GM06990 (cell line): ENCODE results near the gene OR1D5.

ENCODE experiments used
- DNase-seq: peaks from one replicate; pipeline ENCODE4 v3.0.0-alpha.2; 2011; ENCODE audit not compliant: insufficient read length; ENCODE audit errors: extremely low read depth
- H3K27me3 ChIP-seq: replicated peaks from 2 replicates; pipeline ENCODE4 v1.6.0; 2011; ENCODE audit warnings: low read length; ENCODE audit not compliant: control insufficient read depth, insufficient read depth
- H3K36me3 ChIP-seq: 2 replicates; pipeline ENCODE4 v1.5.1; 2011; ENCODE audit warnings: low read length; ENCODE audit not compliant: control insufficient read depth, insufficient read depth
- H3K4me3 ChIP-seq: replicated peaks from 2 replicates; pipeline ENCODE4 v1.5.1; 2011; ENCODE audit warnings: low read depth, mild to moderate bottlenecking, control low read depth, low read length
- TF ChIP-seq, protein P1 (sequence below): IDR thresholded peaks from 2 replicates; pipeline ENCODE4 v1.5.1; 2011; ENCODE audit warnings: low read length, control low read depth, mild to moderate bottlenecking, inconsistent platforms; ENCODE audit not compliant: insufficient read depth, poor library complexity, severe bottlenecking

The OR1D5 gene

DNA sequence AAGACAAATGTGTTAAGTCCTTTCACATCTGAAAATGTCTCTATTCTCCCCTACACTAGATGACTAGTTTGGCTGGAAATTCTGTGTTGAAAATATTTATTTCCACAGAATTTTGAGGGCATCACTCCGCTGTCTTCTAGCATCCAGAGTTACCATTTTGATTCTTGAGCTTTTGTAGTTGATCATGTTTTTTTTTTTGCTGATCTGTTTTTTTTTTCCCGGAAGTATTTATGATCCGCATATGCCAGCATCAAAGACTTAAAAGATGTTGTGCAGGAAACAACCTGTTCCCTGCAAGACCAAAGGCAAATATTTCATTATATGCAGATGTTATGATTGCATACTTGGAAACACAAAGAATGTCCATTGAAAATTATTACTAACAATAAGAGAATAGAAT, 16.7 kb downstream of the OR1D5 start:
- Histone ChIP-seq H3K27me3 (no peaks in the 10 kb centered on the region), H3K4me3 (no peak overlapping the region), H3K36me3 (no peaks in the 10 kb centered on the region)
- TF ChIP-seq, protein P1, sequence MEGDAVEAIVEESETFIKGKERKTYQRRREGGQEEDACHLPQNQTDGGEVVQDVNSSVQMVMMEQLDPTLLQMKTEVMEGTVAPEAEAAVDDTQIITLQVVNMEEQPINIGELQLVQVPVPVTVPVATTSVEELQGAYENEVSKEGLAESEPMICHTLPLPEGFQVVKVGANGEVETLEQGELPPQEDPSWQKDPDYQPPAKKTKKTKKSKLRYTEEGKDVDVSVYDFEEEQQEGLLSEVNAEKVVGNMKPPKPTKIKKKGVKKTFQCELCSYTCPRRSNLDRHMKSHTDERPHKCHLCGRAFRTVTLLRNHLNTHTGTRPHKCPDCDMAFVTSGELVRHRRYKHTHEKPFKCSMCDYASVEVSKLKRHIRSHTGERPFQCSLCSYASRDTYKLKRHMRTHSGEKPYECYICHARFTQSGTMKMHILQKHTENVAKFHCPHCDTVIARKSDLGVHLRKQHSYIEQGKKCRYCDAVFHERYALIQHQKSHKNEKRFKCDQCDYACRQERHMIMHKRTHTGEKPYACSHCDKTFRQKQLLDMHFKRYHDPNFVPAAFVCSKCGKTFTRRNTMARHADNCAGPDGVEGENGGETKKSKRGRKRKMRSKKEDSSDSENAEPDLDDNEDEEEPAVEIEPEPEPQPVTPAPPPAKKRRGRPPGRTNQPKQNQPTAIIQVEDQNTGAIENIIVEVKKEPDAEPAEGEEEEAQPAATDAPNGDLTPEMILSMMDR, result no peak
- no peak for DNase-seq

DNA sequence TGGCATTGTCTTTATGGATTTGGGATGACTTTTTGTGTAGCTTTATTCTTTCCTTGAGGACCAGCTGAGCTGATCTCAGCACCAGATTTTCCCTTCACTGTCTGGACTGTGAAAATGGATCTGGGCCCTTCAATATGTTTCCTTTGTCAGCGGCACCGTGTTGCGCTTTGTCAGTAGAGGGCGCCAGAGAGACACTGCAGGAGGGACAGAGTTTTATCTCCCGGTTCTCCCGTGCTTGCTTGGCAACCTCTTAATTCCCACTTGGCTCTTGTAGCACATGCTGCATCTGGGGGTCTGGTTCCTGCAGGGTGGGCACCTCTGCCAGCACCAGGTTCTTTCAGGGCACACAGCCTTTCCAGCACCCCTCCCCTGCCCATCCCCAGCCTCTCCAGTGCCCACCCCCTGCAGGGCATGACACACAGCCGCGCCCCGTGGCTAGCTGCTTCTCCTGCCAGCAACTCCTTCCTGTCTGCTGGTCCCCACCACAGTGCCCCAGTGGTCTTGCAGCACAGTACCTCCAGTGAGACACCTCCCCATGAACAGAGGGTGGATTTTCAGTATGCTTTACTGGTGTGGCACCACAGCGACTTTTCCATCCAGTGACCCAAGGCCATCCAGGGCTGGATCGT, 19.6 kb downstream of the OR1D5 start:
- Histone ChIP-seq H3K36me3 (no peaks in the 10 kb centered on the region), H3K27me3 (no peaks in the 10 kb centered on the region), H3K4me3 (no peak overlapping the region)
- DNase-seq, result no peak
- TF ChIP-seq, protein P1, result peak; percentile 47

DNA sequence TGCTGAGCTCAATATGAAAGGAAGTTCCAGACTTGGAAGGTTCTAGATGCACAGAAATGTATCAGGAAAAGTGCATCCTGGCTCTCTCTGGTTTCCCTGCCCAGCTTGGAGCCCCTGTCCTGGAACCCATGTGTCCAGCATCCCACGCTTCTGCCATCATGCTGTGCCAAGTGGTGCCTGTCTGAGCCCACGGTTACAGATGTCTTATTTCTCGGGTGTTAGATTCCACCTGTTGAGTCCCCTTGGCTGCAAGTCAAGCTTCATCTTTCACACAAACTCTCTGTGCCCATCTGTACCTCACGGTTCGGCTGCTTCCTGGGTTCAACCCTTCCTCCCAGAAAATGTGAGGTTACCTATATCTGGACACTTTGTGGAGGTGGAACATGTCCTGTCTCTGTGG, 22.5 kb downstream of the OR1D5 start:
- Histone ChIP-seq H3K4me3 (no peak overlapping the region), H3K27me3 (no peaks in the 10 kb centered on the region), H3K36me3 (no peaks in the 10 kb centered on the region)
- no peak for DNase-seq
- TF ChIP-seq, protein P1, result no peak

DNA sequence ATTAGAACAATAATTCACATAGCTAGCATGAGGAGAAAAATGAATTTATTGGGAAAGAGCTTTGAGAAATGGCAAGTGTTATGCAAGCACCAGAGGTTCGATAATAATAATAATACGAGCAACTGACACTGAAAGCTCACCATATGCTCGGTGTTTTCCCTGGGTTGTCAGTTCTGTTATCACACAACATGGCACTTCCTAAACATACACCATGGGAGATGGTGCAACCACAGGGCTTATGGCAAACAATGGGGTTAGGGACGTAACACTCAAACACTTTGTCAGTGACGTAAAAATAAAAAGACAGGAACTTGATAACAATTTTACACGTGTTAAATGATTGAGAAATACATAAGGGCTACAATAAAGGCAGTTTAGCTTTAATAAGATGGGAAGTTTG, 23.7 kb downstream of the OR1D5 start:
- no peaks in the 10 kb centered on the region for H3K27me3 ChIP-seq
- no peak overlapping the region for H3K4me3 ChIP-seq
- TF ChIP-seq, protein P1, result no peak

DNA sequence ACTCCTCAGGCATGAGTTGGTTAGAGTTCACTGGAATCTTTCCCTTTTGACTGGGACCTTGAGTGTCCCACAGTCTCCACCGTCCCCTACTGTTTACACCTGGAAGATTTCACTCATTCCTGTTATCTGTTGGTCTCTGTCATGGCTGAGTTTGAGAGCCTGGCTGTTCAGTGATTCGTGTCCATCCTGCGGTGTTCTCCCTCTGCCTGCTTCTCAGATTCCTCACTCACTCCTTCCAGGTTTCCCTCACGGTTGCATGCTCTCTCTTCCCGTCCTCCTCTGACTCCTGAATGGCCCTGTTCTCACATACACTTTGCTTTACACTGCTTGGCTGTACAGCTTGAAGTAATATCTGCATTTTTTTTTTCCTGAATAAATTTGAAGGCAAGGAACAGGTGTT, 24.5 kb downstream of the OR1D5 start:
- H3K36me3 ChIP-seq, result no peaks in the 10 kb centered on the region
- no peak for DNase-seq
- TF ChIP-seq, protein P1, result no peak
- H3K4me3 ChIP-seq, result no peak overlapping the region
- H3K27me3 ChIP-seq, result no peaks in the 10 kb centered on the region

More for the DNA sequence above, 23.7 kb downstream of the OR1D5 start:
- no peaks in the 10 kb centered on the region for H3K36me3 ChIP-seq
- no peak for DNase-seq

DNA sequence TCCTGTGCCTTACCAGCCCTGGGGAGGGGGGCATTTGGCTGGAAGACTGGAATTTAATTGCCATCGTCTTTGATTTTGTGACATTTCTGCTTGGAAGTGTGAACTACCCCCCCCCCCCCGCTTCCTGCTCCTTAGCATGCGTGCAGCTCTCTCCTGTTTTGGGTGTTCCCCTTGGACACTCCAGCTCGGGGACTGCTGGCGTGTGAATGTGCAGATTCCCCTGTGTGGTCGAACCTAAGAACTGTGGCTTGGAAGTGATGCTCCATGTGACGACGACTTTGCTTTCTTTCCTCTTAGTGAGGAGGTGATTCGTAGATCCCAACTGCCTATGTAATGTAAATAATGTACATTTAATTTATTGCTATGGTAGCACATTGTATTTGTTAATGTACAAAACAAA, 26.1 kb downstream of the OR1D5 start:
- TF ChIP-seq, protein P1, result no peak
- H3K36me3 ChIP-seq, result no peaks in the 10 kb centered on the region
- no peaks in the 10 kb centered on the region; the same call in 1 of the 2 replicates for H3K27me3 ChIP-seq
- H3K4me3 ChIP-seq, result no peak overlapping the region
- no peak for DNase-seq
